ENCODE results near the gene TRAPPC4.

DNA sequence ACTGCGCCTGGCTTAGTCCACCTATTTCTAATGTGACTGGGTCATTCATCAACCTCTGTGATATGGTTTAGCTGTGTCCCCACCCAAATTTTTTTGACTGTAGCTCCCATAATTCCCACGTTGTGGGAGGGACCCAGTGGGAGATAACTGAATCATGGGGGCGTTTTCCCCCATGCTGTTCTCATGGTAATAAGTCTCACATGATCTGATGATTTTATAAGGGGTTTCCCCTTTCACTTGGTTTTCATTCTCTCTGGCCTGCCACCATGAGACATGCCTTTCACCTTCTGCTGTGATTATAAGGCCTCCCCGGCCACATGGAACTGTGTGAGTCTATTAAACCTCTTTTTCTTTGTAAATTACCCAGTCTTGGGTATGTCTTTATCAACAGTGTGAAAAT is 11.9 kb upstream of the TRAPPC4 start:
- TF ChIP-seq, protein P1, sequence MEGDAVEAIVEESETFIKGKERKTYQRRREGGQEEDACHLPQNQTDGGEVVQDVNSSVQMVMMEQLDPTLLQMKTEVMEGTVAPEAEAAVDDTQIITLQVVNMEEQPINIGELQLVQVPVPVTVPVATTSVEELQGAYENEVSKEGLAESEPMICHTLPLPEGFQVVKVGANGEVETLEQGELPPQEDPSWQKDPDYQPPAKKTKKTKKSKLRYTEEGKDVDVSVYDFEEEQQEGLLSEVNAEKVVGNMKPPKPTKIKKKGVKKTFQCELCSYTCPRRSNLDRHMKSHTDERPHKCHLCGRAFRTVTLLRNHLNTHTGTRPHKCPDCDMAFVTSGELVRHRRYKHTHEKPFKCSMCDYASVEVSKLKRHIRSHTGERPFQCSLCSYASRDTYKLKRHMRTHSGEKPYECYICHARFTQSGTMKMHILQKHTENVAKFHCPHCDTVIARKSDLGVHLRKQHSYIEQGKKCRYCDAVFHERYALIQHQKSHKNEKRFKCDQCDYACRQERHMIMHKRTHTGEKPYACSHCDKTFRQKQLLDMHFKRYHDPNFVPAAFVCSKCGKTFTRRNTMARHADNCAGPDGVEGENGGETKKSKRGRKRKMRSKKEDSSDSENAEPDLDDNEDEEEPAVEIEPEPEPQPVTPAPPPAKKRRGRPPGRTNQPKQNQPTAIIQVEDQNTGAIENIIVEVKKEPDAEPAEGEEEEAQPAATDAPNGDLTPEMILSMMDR (IDR thresholded peaks at IDR 0.05) = no peak
- TF ChIP-seq POLR2A (IDR thresholded peaks at IDR 0.05) (no peak), POLR2AphosphoS5 (IDR thresholded peaks at IDR 0.05) (no peak)
